ENCODE measurements around the gene ERCC6L. TPM values are rescaled to one million over a fixed set of nuclear protein-coding genes. Genes with fewer than 3 reads are reported as not detected.
A peak's percentile ranks its signal among the peaks of the same experiment; 100 is the strongest.
"Not testable (repeated sequence)": the region's sequence is repeated elsewhere in the genome, so short reads cannot be mapped to it uniquely, and the experiment has no call there.

Gene ERCC6L
- total RNA-seq, 1 donor: 0.72 TPM

DNA sequence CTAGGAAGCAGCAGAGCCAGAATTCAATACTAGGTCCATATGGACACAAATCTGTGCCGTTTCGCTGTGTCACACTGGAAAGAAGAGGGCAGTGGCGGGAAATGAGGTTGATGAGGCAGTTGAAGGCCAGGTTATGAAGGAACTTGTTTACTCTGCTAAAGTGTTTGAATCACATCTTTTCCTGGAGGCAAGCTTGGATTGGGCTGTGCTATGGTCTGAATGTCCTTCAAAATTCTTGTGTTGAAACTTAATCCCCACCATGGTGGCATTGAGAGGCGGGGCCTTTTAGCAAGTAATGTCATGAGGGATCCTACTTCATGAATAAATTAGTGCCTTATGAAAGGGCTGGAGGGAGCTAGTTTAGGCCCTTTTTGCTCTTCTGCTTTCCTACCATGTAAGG, 2.1 kb upstream of the ERCC6L start:
- Histone ChIP-seq H2AFZ (ENCODE audit: low read length) (no peak overlapping the region), H3K4me2 (ENCODE audit: insufficient read depth, low read length) (no peak overlapping the region), H3K27ac (ENCODE audit: low read depth, low read length) (no peak overlapping the region), H3K4me3 (ENCODE audit: insufficient read depth, low read length) (no peak overlapping the region), H3K36me3 (ENCODE audit: insufficient read depth, low read length) (no peaks in the 10 kb centered on the region), H3K27me3 (ENCODE audit: insufficient read depth, low read length) (no peaks in the 10 kb centered on the region), H3K79me2 (ENCODE audit: insufficient read depth, low read length) (peaks cover 2% of the 10 kb centered on the region), H4K20me1 (ENCODE audit: insufficient read depth, low read length) (no peaks in the 10 kb centered on the region), H3K4me1 (ENCODE audit: insufficient read depth, low read length) (peaks cover 10% of the 10 kb centered on the region), H3K9me3 (ENCODE audit: low read depth, low read length) (no peaks in the 10 kb centered on the region)
- DNase-seq (ENCODE audit: insufficient read length, low spot score, missing footprints): no peak
- TF ChIP-seq, protein P1, sequence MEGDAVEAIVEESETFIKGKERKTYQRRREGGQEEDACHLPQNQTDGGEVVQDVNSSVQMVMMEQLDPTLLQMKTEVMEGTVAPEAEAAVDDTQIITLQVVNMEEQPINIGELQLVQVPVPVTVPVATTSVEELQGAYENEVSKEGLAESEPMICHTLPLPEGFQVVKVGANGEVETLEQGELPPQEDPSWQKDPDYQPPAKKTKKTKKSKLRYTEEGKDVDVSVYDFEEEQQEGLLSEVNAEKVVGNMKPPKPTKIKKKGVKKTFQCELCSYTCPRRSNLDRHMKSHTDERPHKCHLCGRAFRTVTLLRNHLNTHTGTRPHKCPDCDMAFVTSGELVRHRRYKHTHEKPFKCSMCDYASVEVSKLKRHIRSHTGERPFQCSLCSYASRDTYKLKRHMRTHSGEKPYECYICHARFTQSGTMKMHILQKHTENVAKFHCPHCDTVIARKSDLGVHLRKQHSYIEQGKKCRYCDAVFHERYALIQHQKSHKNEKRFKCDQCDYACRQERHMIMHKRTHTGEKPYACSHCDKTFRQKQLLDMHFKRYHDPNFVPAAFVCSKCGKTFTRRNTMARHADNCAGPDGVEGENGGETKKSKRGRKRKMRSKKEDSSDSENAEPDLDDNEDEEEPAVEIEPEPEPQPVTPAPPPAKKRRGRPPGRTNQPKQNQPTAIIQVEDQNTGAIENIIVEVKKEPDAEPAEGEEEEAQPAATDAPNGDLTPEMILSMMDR (IDR thresholded peaks at IDR 0.05; ENCODE audit: extremely low read depth, low read depth, low read length): no peak

DNA sequence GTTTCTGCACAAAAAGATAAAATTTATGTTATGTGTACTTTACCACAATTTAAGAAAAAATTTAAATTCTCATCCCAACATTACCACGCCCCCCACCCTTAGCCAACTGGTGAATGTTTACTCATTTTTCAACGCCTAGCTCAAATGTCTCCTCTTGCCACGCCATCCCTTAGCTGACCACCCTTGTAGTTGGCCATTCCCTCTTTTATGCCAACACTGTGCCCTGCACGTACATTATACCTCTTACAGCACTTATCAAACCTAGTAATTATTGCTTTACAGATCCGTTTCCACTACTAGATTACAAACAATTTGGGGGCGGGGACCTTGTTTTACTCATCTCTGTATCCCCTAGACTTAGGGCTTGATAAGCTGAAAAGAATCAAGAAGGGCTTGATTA, 644 bp downstream of the ERCC6L start:
- DNase-seq (ENCODE audit: insufficient read length, low spot score, missing footprints): peak; percentile 74
- peaks cover 4% of the 10 kb centered on the region for H3K4me1 ChIP-seq (ENCODE audit: insufficient read depth, low read length)
- peaks cover 7% of the 10 kb centered on the region for H3K27me3 ChIP-seq (ENCODE audit: insufficient read depth, low read length)
- H3K9me3 ChIP-seq (ENCODE audit: low read depth, low read length): no peaks in the 10 kb centered on the region
- H2AFZ ChIP-seq (ENCODE audit: low read length): no peak overlapping the region
- H3K36me3 ChIP-seq (ENCODE audit: insufficient read depth, low read length): no peaks in the 10 kb centered on the region
- TF ChIP-seq, protein P1 (IDR thresholded peaks at IDR 0.05; ENCODE audit: extremely low read depth, low read depth, low read length): no peak
- peaks cover 3% of the 10 kb centered on the region for H4K20me1 ChIP-seq (ENCODE audit: insufficient read depth, low read length)
- H3K79me2 ChIP-seq (ENCODE audit: insufficient read depth, low read length): peaks cover 19% of the 10 kb centered on the region
- peak overlapping the region; percentile 85 for H3K4me2 ChIP-seq (ENCODE audit: insufficient read depth, low read length)
- peak overlapping the region; percentile 42 for H3K27ac ChIP-seq (ENCODE audit: low read depth, low read length)
- H3K4me3 ChIP-seq (ENCODE audit: insufficient read depth, low read length): peak overlapping the region; percentile 65

DNA sequence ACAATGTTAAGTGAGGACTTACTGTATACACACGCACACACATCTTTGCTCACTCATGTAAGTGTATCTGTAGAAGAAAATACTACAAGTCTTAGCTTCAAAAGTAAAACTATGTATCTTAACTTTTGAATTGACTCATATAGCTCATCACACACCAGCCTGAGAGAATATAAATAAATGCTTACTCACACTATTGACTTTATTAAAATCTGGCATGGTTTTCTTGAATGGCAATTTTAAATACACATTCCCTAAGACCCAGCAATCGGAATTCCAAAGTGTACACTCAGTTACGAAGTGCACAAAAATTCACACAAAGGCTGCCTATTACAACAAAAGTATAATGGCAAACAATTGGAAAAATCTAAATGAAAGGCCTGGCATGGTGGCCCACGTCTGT, 2.0 kb downstream of the ERCC6L start:
- Histone ChIP-seq H3K79me2 (ENCODE audit: insufficient read depth, low read length) (peaks cover 25% of the 10 kb centered on the region), H3K36me3 (ENCODE audit: insufficient read depth, low read length) (no peaks in the 10 kb centered on the region), H3K27me3 (ENCODE audit: insufficient read depth, low read length) (peaks cover 7% of the 10 kb centered on the region), H3K4me2 (ENCODE audit: insufficient read depth, low read length) (no peak overlapping the region), H4K20me1 (ENCODE audit: insufficient read depth, low read length) (peaks cover 3% of the 10 kb centered on the region), H3K4me3 (ENCODE audit: insufficient read depth, low read length) (no peak overlapping the region), H3K27ac (ENCODE audit: low read depth, low read length) (peak overlapping the region; percentile 1), H3K9me3 (ENCODE audit: low read depth, low read length) (no peaks in the 10 kb centered on the region), H2AFZ (ENCODE audit: low read length) (no peak overlapping the region), H3K4me1 (ENCODE audit: insufficient read depth, low read length) (no peaks in the 10 kb centered on the region)
- peak; percentile 66 for DNase-seq (ENCODE audit: insufficient read length, low spot score, missing footprints)
- TF ChIP-seq, protein P1 (IDR thresholded peaks at IDR 0.05; ENCODE audit: extremely low read depth, low read depth, low read length): no peak

DNA sequence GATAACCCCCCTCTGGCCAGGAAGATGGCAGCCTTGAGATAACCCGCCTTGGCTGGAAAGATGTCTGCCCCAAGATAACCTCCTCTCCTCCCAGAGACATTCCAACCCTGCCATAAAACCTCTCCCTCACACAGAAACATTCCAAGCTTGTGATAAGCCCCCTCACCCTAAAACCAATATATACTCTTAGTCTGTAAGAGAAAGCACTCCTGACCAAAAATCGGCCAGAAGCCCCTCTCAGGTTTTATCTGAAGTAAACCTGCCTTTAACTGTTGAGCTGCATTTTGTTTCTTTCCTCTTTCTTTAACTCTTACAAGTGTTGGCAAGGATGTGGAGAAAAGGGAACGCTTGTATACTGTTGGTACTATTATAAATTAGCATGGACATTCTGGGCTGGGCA, 8.5 kb downstream of the ERCC6L start:
- Histone ChIP-seq H3K4me1 (ENCODE audit: insufficient read depth, low read length) (no peaks in the 10 kb centered on the region), H3K79me2 (ENCODE audit: insufficient read depth, low read length) (peaks cover 47% of the 10 kb centered on the region), H3K9me3 (ENCODE audit: low read depth, low read length) (no peaks in the 10 kb centered on the region), H4K20me1 (ENCODE audit: insufficient read depth, low read length) (peaks cover 3% of the 10 kb centered on the region), H2AFZ (ENCODE audit: low read length) (no peak overlapping the region), H3K36me3 (ENCODE audit: insufficient read depth, low read length) (no peaks in the 10 kb centered on the region), H3K27me3 (ENCODE audit: insufficient read depth, low read length) (peaks cover 24% of the 10 kb centered on the region), H3K4me3 (ENCODE audit: insufficient read depth, low read length) (no peak overlapping the region), H3K27ac (ENCODE audit: low read depth, low read length) (no peak overlapping the region), H3K4me2 (ENCODE audit: insufficient read depth, low read length) (no peak overlapping the region)
- TF ChIP-seq, protein P1 (IDR thresholded peaks at IDR 0.05; ENCODE audit: extremely low read depth, low read depth, low read length): no peak
- DNase-seq (ENCODE audit: insufficient read length, low spot score, missing footprints): no peak

DNA sequence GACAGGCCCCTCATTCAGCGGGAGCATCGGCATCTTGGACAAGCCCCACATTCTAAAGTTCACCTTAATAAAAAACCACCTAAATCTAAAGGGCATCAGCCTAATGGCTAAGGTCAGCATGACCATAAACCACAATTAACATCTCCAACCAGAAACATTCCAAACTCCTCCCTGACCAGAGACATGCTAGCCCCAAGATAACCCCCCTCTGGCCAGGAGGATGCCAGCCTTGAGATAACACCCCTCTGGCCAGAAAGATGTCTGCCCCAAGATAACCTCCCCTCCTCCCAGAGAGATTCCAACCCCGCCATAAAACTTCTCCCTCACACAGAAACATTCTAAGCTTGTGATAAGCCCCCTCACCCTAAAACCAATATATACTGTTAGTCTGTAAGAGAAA, 18.5 kb downstream of the ERCC6L start:
- DNase-seq (ENCODE audit: insufficient read length, low spot score, missing footprints); H3K4me2 ChIP-seq (ENCODE audit: insufficient read depth, low read length); H4K20me1 ChIP-seq (ENCODE audit: insufficient read depth, low read length); H3K27ac ChIP-seq (ENCODE audit: low read depth, low read length); H2AFZ ChIP-seq (ENCODE audit: low read length); H3K36me3 ChIP-seq (ENCODE audit: insufficient read depth, low read length); H3K9me3 ChIP-seq (ENCODE audit: low read depth, low read length); H3K4me1 ChIP-seq (ENCODE audit: insufficient read depth, low read length); H3K4me3 ChIP-seq (ENCODE audit: insufficient read depth, low read length): not testable (repeated sequence)
- Histone ChIP-seq H3K27me3 (ENCODE audit: insufficient read depth, low read length) (peaks cover 18% of the 10 kb centered on the region), H3K79me2 (ENCODE audit: insufficient read depth, low read length) (peaks cover 17% of the 10 kb centered on the region)
